ENCODE measurements around the gene GSTO2. TPM values are rescaled to one million over a fixed set of nuclear protein-coding genes. Genes with fewer than 3 reads are reported as not detected.

The GSTO2 gene
- polyA plus RNA-seq, 3 donors, result 0.56 to 14.9 (median 2.1) TPM

DNA sequence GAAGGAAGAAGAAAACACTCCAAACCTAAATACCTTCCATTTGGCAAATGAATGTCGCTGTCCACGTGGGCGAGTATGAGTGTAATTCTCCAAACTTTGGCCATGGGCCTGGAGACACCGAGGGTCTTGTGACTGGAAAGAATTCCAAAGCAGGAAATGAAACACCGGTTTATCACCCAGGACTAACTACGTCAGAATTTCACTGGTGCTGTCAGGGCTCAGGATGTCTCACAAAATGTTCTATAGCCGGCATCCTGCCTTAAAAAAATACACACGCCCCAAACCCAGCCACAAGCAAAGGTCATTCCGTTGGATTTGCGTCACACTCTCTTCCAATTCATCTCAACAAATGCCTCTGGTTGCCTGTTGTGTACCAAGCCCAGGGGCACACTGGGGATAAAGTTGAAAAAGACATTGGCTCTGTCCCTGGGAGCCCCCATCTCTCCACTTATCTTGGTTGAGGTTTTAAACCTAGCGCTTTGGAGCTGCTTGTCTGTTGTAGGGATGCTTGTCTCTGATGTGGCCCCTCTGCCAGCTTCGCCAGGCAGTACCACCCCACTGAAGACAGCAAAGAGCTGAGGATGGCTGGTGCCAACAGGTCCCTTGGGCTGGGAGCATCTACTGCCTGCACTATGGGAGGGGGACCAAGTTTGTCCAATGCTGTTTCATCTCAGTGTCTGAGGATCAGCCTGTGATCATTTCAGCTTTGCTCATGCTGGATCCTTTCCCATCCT, 31.2 kb downstream of the GSTO2 start:
- WGBS, 3 donors, result 60 to 80% (median 63%) methylated on average over 12 of the region's 12 CpGs
- H3K27ac ChIP-seq (ENCODE audit: low read depth, low read length), result no peak overlapping the region

DNA sequence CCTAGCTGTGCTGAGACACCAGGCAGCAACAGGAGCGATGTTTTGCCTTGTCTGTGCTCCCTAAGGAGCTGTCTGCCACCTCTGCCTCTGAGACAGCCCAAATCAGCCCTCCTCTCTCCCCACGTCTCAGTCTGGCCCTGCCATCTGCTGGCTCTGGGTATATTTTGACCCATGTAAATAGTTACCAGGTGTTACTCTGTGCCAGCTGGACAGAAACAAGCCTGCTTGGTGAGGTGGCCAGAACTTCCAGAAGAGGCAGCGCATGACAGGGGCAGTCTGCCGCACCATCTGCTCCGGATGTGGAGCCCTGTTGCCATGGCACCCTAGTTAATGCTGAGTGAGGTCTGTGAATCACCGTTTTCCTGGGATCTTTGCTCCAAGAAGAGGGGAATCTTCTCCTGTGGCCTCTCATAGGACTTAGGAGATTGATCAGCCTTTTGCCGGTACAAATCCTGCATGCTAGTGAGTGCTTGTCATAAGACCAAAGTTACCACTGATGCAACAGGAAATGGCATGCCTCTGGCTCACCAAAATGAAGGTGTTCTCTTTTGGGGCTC, 31.8 kb downstream of the GSTO2 start:
- 29 to 52% (median 37%) methylated on average over 7 of the region's 7 CpGs for WGBS, 3 donors
- no peak overlapping the region for H3K27ac ChIP-seq (ENCODE audit: low read depth, low read length)

DNA sequence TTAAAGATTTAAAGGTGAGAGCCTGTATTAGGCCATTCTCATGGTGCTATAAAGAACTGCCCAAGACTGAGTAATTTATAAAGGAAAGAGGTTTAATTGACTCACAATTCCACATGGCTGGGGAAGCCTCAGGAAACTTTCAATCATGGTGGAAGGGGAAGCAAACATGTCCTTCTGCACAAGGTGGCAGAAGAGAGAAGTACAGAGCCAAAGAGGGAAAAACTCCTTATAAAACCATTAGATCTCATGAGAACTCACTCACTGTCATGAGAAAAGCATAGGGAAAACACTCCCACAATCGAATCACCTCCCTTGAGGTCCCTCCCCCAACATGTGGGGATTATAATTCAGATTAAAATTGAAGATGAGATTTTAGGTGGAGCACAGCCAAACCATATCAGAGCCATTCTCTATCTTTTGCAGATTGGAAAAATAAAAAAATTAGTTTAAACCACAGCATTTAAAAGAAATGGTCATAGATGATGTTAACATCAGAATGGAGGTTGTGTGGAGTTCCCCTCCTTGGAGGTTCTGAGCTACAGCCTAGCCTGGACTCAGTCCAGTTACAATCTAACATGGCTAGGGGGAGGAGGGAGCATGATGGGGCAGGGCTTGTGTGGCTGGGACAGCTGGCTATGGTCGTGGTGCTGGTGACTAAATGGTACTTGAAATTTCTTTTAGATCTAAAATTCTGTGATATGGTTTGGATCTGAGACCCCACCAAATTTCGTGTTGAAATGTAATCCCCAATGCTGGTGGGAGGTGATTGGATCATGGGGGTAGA, 33.1 kb downstream of the GSTO2 start:
- WGBS, 3 donors, result 68 to 81% (median 74%) methylated on average over 3 of the region's 3 CpGs
- H3K27ac ChIP-seq (ENCODE audit: low read depth, low read length), result no peak overlapping the region

DNA sequence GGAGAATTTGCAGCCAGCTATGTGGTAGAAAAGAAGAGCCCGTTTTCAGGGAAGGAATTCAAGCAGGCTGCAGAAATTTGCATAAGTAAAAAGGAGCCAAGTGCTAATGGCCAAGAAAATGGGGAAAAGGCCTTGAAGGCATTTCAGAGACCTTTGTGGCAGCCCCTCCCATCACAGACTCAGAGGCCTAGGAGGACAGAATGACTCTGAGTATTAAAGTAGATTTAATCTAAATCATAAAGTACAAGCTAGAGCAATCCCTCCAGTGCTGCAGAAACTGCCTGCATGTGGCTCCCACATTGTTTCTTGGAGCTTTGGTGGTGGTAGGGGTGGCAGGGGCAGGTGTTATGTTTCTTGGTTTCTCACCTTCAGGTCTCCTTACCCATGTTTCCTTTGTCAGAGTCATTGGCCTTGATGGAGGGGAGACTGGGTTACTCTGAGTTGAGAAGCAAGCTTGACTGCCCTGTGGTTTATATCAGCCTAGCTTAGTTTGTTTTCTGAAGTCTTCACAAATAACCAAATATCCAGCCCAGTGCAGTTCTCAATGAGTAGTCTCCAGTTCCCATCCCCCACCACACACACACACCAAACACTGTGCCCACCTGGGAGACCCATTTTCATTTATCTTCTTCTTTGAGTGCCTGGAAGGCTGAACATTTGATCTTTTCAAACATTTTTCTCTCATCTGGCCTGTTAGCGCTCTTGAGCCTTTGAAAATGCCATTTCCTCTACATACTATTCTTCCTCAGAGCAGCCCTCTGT, 34.8 kb downstream of the GSTO2 start:
- 46 to 52% (median 48%) methylated on average over 2 of the region's 2 CpGs for WGBS, 3 donors

DNA sequence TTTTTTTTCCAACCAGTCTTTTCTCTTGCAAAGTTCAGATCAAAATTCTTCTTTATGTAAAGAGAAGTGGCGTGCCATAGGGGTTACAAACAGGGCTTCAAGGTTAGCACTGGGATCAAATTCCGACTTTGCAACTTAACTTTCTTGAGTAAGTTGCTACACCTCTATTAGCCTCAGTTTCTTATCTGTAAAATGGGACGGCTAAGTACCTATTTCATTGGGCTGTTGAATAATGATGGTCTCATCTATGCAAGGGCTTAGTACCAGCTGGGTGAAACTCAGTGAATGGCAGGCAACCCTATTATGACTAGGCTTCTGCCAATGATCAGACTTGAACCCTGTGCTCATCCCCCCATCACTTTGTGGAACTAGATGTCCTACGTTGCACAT, 35.4 kb downstream of the GSTO2 start:
- 89 to 94% (median 92%) methylated on average over 4 of the region's 4 CpGs for WGBS, 3 donors
- no peak overlapping the region for H3K27ac ChIP-seq (ENCODE audit: low read depth, low read length)

More for the DNA sequence above, 34.8 kb downstream of the GSTO2 start:
- no peak overlapping the region for H3K27ac ChIP-seq (ENCODE audit: low read depth, low read length)

DNA sequence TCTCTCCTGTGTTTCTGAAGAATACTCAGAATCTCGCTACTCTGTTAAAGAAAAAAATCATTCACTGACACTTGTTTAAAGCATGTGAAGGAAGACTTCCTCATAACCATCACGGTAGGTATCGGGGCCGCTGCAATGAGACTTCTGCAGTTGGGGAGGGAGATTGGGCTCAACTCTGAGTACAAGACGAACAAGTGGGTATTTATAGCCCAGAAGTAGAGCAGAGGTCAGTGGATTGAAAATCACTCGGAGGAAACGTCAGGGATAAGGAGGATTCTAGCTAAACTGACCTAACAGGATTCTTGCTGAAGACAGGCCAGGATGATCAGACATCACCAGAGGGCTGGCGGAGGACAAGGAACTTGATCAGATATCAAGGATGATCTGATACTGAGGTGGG, 35.9 kb downstream of the GSTO2 start:
- H3K27ac ChIP-seq (ENCODE audit: low read depth, low read length), result no peak overlapping the region
- 58 to 73% (median 70%) methylated on average over 8 of the region's 8 CpGs for WGBS, 3 donors

DNA sequence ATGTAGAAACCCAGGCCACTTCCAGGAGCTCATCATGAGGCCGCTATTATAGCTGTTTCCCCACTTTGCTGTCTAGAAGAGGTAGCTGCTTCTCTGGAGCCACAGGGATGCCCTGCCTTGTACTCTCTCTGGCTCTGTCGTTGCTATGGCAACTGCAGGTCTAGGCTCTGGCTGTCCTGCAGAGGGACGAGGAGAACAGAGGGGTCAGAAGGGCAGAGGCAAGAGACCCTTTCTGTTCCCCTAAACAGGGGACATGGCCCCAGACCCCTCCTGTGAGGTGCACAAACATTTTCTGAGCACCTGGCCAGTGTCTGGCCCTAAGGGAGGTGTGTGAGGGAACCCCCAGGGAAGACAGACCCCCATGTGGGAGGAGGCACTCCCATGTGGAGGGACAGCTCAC, 37.9 kb downstream of the GSTO2 start:
- WGBS, 3 donors, result 69 to 90% (median 78%) methylated on average over 3 of the region's 3 CpGs
- H3K27ac ChIP-seq (ENCODE audit: low read depth, low read length), result no peak overlapping the region

DNA sequence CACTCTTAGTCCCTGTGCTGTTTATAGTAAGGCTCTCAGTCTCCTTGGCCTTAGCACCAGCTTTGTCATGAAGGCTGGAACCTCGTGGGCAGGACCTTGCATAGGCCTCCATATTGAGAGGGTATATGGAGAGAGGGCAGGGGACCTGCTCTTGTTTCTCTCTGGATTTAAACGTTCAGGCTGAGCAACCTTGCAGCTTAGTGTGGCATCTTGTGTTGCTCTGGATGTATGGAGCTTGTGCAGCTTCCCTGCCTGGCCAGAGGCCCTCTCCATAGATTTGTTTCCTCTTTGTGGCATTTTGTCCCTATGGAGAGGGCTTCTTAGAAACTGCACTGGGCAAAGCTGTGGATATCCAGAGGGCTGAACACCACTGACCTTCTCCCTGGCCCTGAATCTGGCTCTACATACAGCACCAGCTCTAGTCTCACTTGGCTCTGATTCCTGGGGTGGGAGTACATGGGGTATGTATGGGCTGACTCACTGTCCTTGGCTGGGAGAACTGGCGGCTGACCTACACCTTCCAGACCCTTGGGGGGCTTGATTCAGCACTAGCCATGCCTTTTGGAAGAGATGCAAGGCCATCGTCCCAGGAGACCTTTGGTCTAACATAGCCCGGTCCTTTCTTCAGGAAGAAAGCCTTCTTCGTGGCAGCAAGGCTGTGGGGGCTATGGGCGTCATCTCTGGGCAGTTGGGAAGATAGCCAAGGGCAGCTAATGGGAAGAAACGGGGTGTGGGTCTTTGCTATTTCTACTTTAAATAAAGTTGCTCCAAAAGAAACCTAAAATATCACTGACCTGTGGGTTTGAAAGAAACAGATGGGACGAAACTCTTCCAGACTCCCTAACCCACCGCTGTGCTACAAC, 38.8 kb downstream of the GSTO2 start:
- WGBS, 3 donors, result 68 to 74% (median 70%) methylated on average over 10 of the region's 10 CpGs
- H3K27ac ChIP-seq (ENCODE audit: low read depth, low read length), result no peak overlapping the region

DNA sequence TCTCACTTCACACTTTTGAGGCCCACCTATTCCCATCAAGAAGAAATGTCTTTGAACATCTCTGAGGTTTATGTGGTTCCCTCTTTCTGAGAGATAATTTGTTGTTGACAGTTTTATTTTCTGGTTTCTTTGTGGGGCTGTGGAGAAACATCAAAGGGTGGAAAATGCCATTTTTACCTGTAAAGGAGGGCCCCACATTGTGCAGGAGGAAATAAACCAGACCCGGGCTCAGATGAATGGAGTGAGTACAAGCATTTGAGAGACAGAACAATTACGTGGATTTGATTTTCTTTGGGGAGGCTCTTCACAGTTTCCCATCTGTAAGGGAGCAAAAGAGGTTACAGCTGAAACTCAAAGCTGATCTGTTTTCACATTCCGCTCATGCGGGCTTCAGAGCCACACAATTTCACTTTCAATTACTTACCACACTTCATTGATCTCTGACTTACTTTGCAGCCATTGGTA, 39.5 kb downstream of the GSTO2 start:
- 55 to 88% (median 79%) methylated on average over 4 of the region's 4 CpGs for WGBS, 3 donors
- no peak overlapping the region for H3K27ac ChIP-seq (ENCODE audit: low read depth, low read length)

DNA sequence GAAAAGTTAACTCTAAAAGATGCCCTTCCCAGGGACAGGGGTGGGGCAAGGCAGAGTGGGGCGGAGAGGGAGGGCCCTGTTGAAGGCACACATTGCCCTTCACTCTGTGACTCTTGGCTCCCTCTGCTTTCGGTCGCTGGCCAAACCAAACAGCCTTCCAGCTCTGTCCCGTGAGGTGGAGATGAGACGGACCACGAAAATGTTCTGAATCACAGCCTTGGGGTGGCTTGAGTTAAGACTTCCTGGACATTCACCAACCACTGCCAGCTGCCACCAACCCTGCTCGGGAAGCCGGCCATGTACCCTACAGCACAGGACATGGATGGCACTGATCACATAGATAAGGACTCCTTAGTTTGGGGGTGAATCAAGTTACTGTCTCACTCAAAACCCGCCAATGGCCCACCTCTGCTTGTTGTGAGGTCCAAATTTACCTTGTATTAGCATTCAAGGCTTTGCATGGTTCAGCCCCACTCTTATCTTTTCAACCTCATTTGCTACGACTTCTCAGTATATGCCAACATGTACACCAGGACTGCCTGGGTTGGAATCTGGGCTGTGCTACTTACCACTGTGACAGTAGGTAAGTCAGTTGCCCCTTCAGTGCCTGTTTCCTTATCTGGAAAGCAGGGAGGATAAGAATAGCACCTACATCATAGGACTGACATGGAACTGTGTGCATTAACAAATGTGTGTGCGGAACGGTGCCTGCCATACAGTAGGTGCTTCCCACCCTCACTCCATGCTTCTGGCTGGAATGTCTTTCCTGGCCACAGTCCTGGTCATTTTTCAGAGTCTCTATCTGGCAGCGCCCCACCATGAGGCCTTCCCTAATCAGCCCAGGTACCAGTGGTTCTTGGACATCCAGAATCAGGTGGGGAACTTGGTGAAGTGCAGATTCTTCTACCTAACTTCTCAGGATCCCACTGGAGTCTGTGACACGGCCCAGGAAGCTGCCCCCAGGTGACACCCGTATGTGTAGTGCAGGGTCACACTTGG, 41.3 kb downstream of the GSTO2 start:
- 75 to 79% (median 77%) methylated on average over 15 of the region's 15 CpGs for WGBS, 3 donors
- no peak overlapping the region for H3K27ac ChIP-seq (ENCODE audit: low read depth, low read length)

DNA sequence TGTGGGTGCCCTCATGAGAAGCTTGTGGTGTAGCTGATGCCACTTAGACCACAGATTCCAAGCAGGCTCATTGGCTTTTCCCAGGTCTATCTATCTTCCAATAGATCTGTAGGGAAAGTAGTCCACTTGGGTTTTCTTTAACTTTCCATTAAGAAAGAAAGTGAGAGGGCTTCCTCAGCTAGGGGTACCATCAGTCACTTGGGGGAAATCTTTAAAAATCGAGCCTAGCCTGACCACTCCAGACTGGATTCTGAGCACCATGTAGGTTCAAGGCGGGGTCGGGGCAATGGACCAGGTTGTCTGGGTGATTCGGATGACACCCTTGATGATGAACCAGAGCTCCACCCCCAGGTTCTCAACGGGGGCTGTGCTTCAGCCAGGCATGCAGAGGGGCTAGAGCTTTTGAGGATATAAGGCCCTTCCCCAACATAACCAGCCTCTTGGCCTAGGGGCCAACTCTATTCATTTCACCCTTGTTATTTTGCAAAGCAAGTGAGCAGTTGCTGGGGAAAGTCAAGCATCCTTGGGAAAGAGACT, 42.3 kb downstream of the GSTO2 start:
- peak overlapping the region; percentile 63 for H3K27ac ChIP-seq (ENCODE audit: low read depth, low read length)
- WGBS, 3 donors, result 85 to 88% (median 87%) methylated on average over 5 of the region's 5 CpGs

DNA sequence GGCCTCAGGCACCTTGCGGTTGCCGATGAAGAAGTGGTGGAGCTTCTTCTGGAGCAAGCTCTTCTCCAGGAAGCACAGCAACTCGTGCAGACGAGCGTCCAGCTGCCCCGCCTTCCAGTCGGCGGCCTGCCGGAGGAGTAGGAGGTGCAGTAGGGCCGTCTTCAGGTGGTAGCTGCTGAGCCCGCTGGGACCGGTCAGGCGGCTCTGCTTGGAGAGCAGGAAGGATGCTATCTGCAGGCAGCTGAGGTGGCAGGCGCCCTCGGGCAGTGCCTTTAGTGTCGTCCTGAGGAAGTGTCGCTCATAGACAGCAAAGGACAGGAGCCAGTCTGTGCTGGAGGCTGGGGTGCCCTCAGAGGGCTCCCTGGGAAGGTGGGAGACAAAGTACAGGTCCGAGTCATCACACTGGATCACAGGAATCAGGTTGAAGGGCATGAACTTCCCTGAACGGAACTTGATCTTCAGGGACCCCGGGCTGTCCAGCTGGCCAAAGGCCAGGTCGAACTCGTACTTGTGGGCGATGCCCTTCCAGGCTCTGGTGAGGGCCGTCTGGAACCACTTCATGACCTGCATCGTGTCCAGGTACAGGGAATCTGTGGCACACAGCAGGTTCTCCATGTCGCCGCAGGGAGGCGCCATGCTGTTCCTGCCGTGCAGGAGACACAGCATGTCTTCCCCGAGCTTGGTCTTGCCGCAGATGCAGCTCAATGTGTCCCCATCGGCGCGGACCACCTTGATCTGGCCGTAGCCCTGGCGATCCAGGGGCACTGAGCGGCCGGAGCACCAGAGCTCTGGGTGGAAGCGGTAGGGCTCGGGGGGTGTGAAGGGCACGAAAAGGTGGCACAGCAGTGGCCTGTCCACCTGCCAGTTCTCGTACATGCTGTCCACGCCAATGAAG, 45.9 kb downstream of the GSTO2 start:
- 90 to 93% (median 91%) methylated on average over 43 of the region's 43 CpGs for whole genome bisulfite sequencing, 3 donors

DNA sequence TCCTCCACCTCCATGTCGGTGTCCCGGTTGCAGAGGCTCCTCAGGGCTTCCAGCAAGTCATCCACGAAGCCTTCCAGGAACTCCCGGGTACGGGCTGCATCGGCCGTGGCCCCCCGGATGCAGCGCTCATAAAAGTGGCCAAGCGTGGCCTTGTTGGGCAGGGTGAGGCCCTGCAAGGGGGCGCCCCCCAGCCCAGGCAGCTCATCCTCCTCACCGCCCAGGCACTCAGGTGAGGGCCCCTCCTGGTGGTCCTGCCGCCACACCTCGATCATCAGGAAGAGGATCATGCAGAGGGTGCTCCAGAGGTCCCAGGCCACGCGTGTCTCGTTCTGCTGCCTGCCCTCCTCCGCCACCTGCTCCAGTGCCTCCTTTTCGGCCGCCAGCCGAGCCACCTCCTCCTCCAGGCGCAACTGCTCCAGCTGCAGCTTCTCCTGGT, 46.5 kb downstream of the GSTO2 start:
- WGBS, 3 donors, result 97 to 98% (median 98%) methylated on average over 20 to 22 of the region's 22 CpGs
- no peak overlapping the region for H3K27ac ChIP-seq (ENCODE audit: low read depth, low read length)

More for the DNA sequence above, 45.9 kb downstream of the GSTO2 start:
- H3K27ac ChIP-seq (ENCODE audit: low read depth, low read length), result no peak overlapping the region

DNA sequence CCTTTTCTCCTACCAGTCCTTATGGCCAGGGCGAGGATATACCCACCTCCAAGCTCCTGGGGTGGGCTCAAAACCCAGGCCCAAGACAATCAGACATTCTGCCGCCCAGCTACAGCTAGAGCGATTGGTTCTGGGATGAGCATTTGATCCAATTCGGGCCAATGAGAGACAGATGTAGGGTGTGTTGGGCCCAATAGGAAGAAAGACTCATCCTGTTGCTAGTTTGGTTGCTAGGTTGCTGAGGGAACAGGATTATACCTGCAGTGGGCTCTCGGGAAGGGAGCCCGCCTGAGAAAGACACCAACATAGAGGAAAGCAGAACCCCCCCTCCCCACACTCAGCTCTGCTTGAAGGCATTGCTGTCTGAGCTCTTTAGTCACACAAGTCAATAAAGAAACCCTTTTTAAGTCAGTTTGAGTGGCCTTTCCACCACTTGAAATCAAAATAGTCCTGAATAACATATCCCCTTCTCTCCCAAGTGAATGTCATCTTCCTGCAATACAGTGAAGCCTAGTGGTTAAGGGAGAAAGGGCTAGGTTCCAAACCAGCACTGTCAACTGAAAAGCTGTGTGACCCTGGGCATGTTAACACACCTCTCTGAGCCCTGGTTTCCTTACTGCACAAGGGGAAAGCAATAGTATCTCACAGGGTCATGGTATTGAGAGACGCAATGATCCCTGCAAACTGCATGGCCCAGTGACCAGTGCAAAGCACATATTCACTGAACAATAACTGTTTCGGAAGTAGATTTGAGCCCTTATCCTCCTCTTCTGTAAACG, 47.5 kb downstream of the GSTO2 start:
- WGBS, 3 donors, result 87 to 94% (median 91%) methylated on average over 9 of the region's 9 CpGs
- H3K27ac ChIP-seq (ENCODE audit: low read depth, low read length), result no peak overlapping the region

DNA sequence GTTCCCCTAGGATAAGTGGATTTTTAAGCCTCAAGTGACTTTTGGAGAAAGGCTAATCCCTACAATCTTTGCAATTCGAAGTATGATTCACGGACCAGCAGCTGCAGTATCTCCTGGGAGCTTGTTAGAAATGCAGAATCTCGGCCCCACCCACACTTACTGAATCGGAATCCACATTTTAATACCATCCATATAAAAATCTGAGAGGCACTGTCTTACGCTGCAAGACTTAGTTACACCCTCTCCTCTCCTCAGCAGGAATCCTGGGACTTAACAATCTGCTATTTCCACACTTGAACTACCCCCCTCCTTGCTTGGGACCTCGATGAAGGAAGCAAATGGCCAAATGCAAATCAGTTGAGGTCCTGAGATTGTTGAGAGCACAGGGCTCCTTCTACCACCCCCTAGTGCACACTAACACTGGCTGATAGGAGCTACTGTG, 48.3 kb downstream of the GSTO2 start:
- 42 to 67% (median 52%) methylated on average over 6 of the region's 6 CpGs for WGBS, 3 donors
- no peak overlapping the region for H3K27ac ChIP-seq (ENCODE audit: low read depth, low read length)
